Stimulated activated CD4-positive, alpha-beta T cell treated with anti-CD3 and anti-CD28 coated beads, Interleukin-4, amount 100 ng/mL, for 48 hours (primary cell): ENCODE measurements around the gene EFCAB11.

Experiments used
- DNase-seq, 2 donors: peaks; one replicate each; pipeline ENCODE4 v3.0.0-alpha.2; 2020; ENCODE audit warnings: low read depth in 2 of 2

EFCAB11 gene

DNA sequence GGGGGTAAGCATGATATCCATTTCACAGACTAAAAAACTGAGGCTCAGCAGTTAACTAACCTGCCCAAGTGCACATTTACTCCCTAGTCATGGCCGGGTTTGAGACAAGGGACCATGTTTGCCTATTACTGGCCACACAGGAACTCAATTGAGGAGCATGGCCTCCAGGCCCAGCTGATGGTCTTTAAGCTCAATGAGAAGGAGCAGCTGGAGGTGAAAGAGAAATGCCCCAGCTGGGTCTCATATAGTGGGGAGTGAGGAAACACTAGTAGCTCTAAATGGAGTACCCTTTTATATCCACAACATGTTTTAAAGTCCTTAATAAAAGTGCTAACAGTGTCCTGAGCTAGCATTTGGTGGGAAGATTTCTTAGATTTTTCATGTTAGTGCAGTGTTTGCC lies 2.8 kb upstream of the EFCAB11 start:
- no peak for DNase-seq

GRCh38 chr14:89956661-89957009 lies 2.1 kb upstream of the EFCAB11 start:
- no peak for DNase-seq

GRCh38 chr14:89955745-89956660 lies 1.5 kb upstream of the EFCAB11 start, which contains the start of gene TDP1:
TSS of gene TDP1 (plus strand) at chr14:89955927. CDS start at chr14:89963115, 7,188 bp downstream.
- DNase-seq, result peak; percentile 90 to 95

GRCh38 chr14:89955022-89955744 lies 653 bp upstream of the EFCAB11 start:
- DNase-seq, result no peak

GRCh38 chr14:89953602-89954001 lies 928 bp downstream of the EFCAB11 start:
- no peak for DNase-seq

GRCh38 chr14:89952576-89952975 lies 2.0 kb downstream of the EFCAB11 start:
- no peak for DNase-seq

DNA sequence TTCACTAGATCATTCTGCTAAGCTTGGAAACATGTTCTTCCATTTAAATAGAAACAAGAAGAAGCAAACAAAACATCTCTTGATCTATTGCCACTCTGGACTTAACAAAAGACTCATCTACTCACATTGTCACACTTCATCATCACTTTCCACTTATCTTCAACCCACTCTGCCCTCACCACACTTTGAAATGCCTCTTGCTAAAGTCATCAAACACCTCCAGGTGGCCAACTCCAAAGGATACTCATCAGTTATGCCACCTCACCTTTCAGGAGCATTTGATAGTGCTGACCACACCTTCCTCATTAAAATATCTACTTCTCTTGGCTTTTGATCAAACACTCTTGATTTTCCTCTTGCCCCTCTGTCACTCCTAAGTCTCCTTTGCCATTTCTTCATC lies 7.2 kb downstream of the EFCAB11 start:
- no peak for DNase-seq

DNA sequence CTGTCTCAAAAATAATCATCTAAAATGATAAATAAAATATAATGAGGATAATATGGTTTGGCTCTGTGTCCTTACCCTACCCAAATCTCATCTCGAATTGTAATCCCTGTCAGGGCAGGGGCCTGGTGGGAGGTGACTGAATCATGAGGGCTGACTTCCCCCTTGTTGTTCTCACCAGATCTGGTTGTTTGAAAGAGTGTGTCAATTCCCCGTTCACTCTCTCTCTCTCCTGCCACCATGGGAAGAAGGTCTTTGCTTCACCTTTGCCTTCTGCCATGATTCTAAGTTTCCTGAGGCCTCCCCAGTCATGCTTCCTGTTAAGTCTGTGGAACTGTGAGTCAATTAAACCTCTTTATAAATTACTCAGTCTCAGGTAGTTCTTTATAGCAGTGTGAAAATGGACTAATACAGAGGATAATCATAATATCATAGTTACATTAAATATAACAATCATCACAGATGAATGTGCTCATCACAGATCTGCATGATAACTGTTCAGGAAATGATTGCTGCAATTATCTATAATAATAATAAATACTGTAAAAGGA lies 12.6 kb downstream of the EFCAB11 start:
- DNase-seq, result no peak

- no peak for DNase-seq
Measured at GRCh38 chr14:89936654-89937185, 17.8 kb downstream of the EFCAB11 start.

GRCh38 chr14:89933002-89933401 lies 21.5 kb downstream of the EFCAB11 start:
- no peak for DNase-seq

DNA sequence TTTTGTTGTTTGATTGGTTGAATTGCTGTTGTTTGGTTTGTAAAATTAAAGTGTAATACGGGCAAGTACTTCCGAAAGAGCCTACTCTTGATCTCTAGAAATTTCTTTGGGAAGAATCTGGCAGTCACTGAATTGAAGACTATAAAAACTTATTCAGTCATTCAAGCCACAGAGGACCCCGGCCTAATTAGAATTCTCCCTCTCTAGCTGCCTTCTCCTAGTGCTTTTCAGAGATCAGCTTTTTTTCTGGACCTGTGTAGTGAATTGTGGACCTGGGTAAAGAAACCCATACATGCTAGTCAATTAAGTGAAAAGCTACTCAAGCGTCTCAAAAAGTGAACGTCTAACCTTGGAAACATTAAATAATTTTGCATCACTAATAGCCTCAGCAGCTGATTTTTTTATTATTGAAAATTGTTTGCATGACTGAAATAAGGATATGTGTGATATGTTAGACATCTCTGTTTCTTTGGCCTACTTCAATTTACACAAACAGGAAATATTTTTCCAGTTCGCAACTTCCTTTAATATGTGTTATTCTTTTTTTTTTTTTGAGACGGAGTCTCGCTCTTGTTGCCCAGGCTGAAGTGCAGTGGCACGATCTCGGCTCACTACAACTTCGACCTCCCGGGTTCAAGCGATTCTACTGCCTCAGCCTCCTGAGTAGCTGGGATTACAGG lies 27.2 kb downstream of the EFCAB11 start:
- no peak for DNase-seq

DNA sequence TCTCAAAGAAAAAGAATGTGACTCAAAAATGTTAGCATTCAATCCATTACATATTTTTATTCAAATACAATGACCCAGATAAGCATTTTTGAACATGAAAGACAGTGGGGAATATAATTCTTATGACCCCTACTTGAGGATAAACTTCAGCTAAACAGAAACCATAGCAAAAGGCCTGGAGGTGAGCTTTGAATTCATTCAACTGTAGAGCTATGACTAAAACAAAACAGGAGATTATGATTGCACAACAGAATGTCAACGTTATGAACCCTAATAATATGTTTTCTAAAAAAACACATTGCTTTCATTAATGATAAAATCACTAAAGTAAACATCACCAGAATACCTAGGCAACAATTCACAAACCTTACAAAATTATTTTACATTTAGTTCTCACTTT lies 27.8 kb downstream of the EFCAB11 start:
- DNase-seq, result no peak

GRCh38 chr14:89924268-89924667 lies 30.3 kb downstream of the EFCAB11 start:
- no peak for DNase-seq

DNA sequence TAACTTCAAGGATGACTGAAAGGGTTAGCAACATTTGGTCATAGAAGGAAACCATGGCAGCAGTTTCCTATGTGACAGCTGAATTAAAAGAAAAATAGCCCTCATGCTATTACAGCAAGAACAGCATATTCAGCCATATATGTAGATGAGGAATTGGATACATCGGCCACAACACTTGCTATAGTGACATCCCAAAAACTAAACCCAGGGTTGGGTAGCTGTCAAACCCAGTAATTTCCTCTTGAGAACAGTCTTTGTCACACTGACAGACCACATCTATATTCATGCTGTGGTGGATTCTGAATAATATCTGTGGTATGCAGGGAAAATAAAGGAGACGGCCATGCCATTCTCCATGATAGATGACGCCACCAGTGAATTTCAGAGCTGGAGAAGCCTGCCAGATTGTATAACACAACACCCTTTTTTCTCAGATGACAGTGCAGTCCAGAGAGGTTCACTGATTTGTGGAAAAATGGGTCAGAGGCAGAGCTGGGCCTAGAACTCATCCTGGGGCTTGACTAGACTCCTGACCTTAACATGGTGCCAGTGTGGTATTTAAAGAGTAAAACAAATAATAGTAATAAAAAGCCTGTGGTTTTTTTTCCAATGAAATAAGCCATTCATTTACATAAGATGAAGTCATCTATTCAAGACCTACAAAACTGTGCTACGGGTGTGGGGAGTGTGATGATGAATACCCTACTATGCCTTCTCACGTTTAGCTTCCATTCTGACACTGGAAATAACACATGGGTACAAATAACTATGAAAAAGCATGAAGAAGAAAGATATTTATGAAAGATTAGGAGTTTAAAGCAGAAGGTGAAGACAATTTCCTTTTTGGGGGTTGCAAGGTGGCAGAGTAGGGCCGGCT lies 32.3 kb downstream of the EFCAB11 start:
- no peak for DNase-seq

GRCh38 chr14:89921346-89921745 lies 33.2 kb downstream of the EFCAB11 start:
- no peak for DNase-seq

DNA sequence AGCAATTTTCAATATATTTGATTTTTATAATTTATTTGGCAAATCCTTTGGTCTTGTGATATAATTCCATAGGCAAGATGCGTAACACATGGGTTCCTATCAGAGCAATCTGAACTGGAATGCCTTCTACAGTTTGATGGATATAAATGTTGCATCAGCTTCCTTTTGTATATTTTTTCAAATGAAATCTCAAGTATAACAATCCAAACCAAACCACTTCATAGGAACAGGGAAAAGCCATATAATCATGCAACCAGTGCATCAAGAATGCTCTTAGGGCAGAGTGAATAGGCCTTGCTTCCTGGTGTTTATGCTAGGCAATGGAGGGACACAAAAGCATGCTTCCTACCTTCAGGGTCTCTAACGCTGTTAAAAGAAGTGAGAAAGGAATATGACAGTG lies 34.5 kb downstream of the EFCAB11 start:
- DNase-seq, result no peak

DNA sequence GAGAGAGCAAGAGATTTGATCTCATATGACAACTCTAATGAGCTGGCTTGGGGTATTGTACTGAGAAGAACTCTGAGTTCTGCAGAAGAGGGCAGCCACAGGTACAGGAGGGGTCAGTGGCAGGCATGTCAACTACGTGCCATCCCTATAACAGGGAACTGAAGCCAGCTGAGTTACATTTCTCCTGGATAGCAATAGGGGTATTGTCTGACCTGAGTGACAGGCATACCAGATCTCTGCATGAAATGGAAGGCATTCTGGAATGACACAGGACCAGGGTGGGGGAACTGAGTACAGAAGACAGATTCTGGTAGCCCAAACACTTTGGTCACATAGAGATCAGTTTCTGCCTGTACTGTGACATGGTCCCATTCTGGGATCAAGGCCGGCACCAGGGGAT lies 35.8 kb downstream of the EFCAB11 start:
- no peak for DNase-seq

DNA sequence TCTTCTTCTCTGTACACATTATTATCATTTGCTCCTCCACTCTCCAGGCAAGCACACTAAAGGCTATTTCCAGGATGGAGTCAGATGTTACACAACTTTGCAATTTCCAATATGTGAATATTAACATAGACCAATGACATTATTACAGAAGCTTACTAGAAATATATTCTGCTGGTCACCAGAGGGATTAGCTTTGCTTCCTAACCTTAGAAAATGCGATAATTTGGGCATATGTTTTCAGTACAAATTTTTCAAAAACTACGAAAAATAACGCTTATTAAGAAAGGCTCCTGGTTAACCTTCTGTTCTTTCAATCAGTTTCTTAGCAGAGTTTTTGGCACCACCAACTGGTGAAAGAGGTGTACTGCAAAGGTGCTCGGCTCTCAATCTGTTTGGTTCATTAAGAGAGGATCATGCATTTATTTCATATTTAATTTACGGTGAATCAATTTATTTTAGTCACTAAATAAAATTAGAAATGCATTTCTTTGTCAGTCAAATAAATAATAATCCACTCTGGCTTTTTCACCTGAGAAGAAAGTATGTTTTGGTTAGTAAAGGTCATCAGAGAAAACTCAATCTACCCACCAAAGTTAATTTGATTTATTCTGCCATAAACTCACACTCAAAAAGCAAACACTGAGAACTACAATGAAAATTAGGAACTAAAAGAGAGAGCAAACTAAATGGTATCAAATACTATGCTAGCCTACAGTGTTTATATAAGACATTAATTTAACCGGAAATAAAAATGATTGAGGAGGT lies 39.2 kb downstream of the EFCAB11 start:
- peak; percentile 29 to 44 for DNase-seq

GRCh38 chr14:89912667-89913211 lies 41.8 kb downstream of the EFCAB11 start:
- DNase-seq, result no peak

DNA sequence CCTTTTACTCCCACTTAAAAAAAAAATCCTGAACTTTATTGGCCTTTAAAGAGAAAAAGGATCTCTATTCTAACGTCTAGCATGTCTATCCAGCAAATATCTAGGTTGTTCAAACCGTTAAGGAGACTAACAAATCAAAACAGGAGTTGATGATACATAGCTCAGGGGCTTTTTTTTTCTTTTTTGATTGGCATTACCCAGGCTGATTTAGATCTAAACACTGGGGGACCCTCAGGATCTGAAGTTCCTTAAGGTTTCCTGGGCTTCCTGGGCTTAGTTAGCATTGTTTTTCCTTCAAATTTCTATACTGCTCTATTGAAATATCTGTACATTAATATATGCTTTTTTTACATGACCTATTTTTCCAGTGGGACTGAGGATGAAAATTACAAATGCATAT lies 42.3 kb downstream of the EFCAB11 start:
- no peak for DNase-seq
